ENCODE data around the gene SARS1.

The SARS1 gene

DNA sequence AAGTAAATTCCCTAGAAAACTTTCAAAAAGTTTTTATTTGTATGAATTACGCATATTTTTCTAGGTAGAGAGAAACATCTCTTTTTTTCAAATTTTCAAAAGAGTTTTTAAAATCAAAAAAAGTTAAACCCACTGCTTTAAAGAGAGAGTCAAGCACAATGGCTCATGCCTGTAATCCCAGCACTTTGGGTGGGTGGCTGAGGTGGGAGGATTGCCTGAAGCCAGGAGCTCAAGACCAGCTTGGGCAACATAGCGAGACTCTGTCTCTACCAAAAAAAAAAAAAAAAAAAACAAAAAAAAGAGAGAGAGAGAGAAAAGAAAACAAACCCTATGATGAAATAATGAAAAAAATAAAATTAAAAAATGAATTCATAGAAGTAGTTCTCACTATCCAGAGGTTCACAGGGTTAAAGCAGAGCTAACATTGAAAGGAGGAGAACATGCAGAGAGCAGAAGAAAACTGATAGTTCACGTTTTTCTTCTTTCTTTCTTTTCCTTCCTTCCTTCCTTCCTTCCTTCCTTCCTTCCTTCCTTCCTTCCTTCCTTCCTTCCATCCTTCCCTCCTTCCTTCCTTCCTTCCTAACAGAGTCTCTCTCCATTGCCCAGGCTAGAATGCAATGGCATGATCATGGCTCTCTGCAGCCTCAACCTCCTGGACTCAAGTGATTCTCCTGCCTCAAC lies 30.5 kb upstream of the SARS1 start:
- Histone ChIP-seq H3K27me3 (no peaks in the 10 kb centered on the region), H3K4me3 (no peak overlapping the region), H3K9me3 (no peaks in the 10 kb centered on the region), H3K4me1 (no peaks in the 10 kb centered on the region), H3K4me2 (no peak overlapping the region), H3K9ac (no peak overlapping the region), H4K20me1 (no peaks in the 10 kb centered on the region), H3K36me3 (no peaks in the 10 kb centered on the region), H3K27ac (no peak overlapping the region)
- TF ChIP-seq Cebpa-rat (IDR thresholded peaks at IDR 0.05), result no peak

DNA sequence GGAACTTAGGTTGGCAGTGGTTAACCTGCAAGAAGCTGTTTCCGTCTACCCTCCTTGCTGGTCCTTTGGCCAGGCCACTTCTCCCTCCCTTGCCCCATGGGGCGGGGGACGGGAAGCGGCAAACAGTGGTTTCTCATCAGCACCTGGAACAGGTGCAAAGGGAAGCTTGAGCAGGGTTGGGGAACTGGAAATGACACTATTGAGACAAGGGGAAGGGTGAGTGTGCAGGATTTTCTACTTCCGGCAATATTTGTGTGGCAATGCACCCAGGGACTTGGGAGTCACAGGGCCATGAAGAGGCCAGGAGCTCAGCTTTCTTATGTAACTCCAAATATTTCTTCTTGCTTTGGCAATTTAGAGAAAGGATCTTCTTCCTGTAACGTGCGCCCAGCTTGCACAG lies 29.0 kb upstream of the SARS1 start:
- Histone ChIP-seq H3K9ac (no peak overlapping the region), H3K4me1 (no peaks in the 10 kb centered on the region), H3K36me3 (no peaks in the 10 kb centered on the region), H3K27ac (no peak overlapping the region), H3K4me3 (no peak overlapping the region), H3K4me2 (no peak overlapping the region), H3K9me3 (no peaks in the 10 kb centered on the region), H4K20me1 (no peaks in the 10 kb centered on the region), H3K27me3 (no peaks in the 10 kb centered on the region)
- no peak for TF ChIP-seq Cebpa-rat (IDR thresholded peaks at IDR 0.05)

DNA sequence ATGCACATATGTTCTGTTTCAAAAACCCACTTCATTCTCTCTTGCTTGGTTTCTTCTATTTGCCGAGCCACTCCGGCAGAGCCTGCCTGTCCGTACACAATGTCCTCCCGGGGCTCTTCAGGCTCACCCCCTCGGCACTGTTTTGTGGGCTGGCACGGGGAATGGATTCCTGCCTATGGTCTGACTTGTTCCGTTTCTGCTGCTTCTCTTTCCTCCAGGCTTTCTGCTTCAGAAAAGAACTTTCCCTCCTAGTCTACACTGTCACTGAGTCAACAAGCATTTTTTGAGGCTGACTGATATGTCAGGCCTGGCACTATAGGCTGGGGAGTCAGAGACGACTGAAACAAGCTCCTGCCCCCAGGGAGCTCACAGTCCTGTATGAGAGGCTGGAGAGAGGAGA lies 28.4 kb upstream of the SARS1 start:
- no peak for TF ChIP-seq Cebpa-rat (IDR thresholded peaks at IDR 0.05)
- Histone ChIP-seq H3K4me3 (no peak overlapping the region), H3K36me3 (no peaks in the 10 kb centered on the region), H3K4me2 (no peak overlapping the region), H3K4me1 (no peaks in the 10 kb centered on the region), H3K9ac (no peak overlapping the region), H3K27ac (no peak overlapping the region), H4K20me1 (no peaks in the 10 kb centered on the region), H3K27me3 (no peaks in the 10 kb centered on the region), H3K9me3 (no peaks in the 10 kb centered on the region)

DNA sequence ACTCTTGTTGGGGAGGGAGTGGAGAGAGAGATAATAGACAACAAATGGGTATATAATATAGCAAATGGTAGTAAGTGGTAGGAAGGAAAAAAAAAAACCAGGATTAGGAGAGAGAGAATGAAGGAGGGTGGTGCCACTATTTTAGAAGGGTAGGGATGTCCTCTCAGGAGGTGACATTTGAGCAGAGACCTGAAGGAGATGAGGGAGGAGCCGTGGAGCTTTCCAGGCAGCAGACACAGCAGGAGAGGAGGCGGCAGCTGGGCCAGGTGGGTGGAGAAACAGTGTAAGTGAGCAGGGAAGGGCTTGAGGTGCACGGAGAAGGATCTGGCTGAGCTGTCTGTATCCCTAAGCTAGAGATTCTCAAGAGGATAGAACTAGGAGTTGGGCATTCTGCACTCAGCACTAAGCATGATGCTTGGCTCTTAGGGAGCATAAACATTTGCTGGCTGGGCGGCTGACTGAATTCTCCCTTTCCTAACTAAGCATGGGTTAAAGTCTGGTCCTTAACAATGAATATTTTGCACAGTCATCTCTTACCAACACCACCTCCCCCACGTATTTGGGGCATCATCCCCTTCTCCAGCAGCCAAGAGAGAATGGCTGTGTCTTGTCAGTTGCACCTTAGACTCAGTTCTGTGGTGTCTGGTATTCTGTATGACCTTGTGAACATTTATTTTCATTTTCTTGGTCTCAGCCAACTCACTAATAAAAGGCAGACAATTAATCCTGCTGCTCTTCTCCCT lies 27.6 kb upstream of the SARS1 start:
- H4K20me1 ChIP-seq, result no peaks in the 10 kb centered on the region
- no peak overlapping the region for H3K27ac ChIP-seq
- no peak overlapping the region for H3K9ac ChIP-seq
- H3K27me3 ChIP-seq, result no peaks in the 10 kb centered on the region
- H3K4me2 ChIP-seq, result no peak overlapping the region
- H3K4me1 ChIP-seq, result no peaks in the 10 kb centered on the region
- TF ChIP-seq Cebpa-rat (IDR thresholded peaks at IDR 0.05), result no peak
- no peak overlapping the region for H3K4me3 ChIP-seq
- no peaks in the 10 kb centered on the region for H3K36me3 ChIP-seq
- no peaks in the 10 kb centered on the region for H3K9me3 ChIP-seq

DNA sequence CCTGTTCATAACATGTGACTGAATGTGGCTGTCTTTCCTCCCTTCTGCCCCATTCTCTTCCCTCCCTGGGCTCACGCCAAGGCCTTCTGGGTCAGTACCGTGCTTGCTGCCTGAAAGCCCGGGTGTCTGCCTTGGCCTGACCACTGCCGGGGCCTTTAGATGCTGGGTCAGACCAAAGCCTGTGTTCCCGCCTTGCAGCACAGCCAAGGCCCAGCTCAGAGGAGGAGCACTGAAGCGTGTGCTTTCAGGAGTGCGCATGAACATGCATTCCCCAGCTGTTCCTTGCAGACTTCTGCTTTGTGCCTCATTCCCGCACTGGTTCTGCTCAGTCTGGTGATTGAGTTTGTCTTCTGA lies 27.0 kb upstream of the SARS1 start:
- no peaks in the 10 kb centered on the region for H3K4me1 ChIP-seq
- H3K9ac ChIP-seq, result no peak overlapping the region
- no peaks in the 10 kb centered on the region for H3K36me3 ChIP-seq
- no peaks in the 10 kb centered on the region for H4K20me1 ChIP-seq
- no peak overlapping the region for H3K27ac ChIP-seq
- no peaks in the 10 kb centered on the region for H3K27me3 ChIP-seq
- no peaks in the 10 kb centered on the region for H3K9me3 ChIP-seq
- no peak overlapping the region for H3K4me2 ChIP-seq
- no peak for TF ChIP-seq Cebpa-rat (IDR thresholded peaks at IDR 0.05)
- H3K4me3 ChIP-seq, result no peak overlapping the region

DNA sequence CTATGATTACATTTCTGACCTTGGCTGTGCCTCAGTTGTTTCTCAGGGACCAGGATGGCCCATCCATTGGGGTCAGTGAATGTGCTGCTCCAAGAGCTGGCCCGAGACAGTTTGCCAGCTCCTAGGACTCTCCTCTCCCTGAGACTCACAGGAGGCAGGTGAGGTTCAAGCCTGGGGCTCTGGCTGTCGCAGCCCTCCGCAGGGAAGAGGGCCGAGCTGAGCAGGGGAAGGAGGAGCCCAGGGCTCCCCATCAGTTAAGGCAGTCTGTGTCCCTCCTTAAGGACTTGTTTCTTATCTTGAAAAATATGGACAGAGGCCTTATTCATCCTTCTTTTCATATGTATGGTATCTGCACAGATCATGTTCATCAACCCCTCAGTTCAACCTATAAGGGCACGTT lies 26.6 kb upstream of the SARS1 start:
- Histone ChIP-seq H3K27ac (no peak overlapping the region), H3K9ac (no peak overlapping the region)

DNA sequence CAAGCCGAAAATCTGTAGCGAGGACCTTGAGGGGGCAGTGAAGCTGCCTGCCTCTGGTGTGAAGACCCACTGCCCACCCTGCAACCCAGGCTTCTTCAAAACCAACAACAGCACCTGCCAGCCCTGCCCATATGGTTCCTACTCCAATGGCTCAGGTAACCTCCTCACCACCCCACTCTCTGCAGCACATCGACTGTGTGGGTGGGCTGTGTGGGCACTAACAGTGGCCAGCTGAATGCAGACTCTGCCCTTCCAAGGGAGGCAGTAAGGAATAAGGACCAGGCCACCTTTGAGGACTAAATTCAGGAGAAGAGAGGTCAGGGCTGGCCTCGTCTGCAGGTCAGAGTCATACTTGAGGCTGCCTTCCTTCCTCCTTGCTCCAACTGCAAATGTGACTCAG lies 25.5 kb upstream of the SARS1 start:
- Histone ChIP-seq H3K4me1 (no peaks in the 10 kb centered on the region), H3K9me3 (no peaks in the 10 kb centered on the region), H3K36me3 (no peaks in the 10 kb centered on the region), H3K9ac (no peak overlapping the region), H3K27me3 (no peaks in the 10 kb centered on the region), H4K20me1 (no peaks in the 10 kb centered on the region), H3K27ac (no peak overlapping the region), H3K4me2 (no peak overlapping the region), H3K4me3 (no peak overlapping the region)
- TF ChIP-seq Cebpa-rat (IDR thresholded peaks at IDR 0.05), result no peak

More for the DNA sequence above, 26.6 kb upstream of the SARS1 start:
- no peak for TF ChIP-seq Cebpa-rat (IDR thresholded peaks at IDR 0.05)
- Histone ChIP-seq H3K36me3 (no peaks in the 10 kb centered on the region), H3K27me3 (no peaks in the 10 kb centered on the region), H3K4me1 (no peaks in the 10 kb centered on the region), H4K20me1 (no peaks in the 10 kb centered on the region), H3K4me3 (no peak overlapping the region), H3K4me2 (no peak overlapping the region), H3K9me3 (no peaks in the 10 kb centered on the region)

DNA sequence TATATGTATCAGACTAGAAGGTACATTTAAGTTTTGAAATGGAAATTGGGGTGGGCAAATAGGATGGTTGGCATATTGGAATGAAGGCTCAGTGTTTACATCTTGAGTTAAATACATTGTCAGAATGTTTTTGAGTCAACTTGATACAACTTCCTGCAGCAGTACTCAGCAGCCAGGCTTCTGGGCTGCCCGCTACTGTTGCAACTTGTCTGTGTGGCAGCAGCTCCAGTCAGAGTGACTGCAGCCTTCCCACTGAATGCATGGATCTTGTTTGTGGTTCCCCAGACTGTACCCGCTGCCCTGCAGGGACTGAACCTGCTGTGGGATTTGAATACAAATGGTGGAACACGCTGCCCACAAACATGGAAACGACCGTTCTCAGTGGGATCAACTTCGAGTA lies 24.9 kb upstream of the SARS1 start:
- Histone ChIP-seq H3K36me3 (no peaks in the 10 kb centered on the region), H3K4me3 (no peak overlapping the region), H3K4me2 (no peak overlapping the region), H3K27me3 (no peaks in the 10 kb centered on the region), H3K27ac (no peak overlapping the region), H3K4me1 (peaks cover 4% of the 10 kb centered on the region), H4K20me1 (no peaks in the 10 kb centered on the region), H3K9ac (no peak overlapping the region), H3K9me3 (no peaks in the 10 kb centered on the region)
- TF ChIP-seq Cebpa-rat (IDR thresholded peaks at IDR 0.05), result no peak

DNA sequence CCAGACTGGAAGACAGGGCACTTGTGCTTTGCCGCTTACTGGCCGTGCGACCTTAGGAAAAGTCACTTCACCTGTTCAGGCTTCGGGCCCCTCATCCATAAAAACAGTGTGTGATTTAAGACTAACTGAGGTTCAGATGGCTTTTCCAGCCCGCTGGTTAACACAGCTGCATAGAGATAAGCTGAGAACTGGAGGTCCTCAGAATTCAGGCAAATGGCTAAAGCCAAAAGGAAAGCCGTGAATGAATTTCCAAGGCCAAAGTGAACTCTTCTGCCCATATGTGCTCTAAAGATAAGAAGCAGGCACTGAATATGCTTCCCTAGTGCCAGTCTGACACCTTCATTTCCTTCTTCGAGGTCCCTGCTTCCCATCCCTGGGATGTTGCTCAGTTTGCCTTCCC lies 23.5 kb upstream of the SARS1 start:
- Histone ChIP-seq H3K4me3 (no peak overlapping the region), H3K27ac (no peak overlapping the region), H3K9me3 (no peaks in the 10 kb centered on the region), H3K36me3 (no peaks in the 10 kb centered on the region), H3K4me1 (peaks cover 9% of the 10 kb centered on the region), H3K9ac (no peak overlapping the region), H3K27me3 (no peaks in the 10 kb centered on the region), H3K4me2 (no peak overlapping the region), H4K20me1 (no peaks in the 10 kb centered on the region)
- TF ChIP-seq Cebpa-rat (IDR thresholded peaks at IDR 0.05), result no peak

DNA sequence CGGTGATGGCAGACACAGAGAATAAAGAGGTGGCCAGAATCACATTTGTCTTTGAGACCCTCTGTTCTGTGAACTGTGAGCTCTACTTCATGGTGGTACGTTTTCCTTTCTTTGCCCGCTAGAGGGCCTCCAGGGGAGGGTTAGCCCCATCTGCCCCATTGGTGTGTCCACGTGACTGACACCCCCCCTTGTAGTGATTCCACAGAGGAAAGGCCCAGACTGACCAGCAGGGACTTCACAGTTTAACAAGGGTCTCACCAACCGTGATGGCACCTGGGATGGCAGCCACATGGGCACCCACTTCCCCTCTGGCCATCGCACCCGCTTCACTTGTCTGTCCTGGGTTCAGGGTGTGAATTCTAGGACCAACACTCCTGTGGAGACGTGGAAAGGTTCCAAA lies 22.3 kb upstream of the SARS1 start:
- H3K27me3 ChIP-seq, result no peaks in the 10 kb centered on the region
- no peaks in the 10 kb centered on the region for H4K20me1 ChIP-seq
- TF ChIP-seq Cebpa-rat (IDR thresholded peaks at IDR 0.05), result no peak
- no peak overlapping the region for H3K27ac ChIP-seq
- H3K4me2 ChIP-seq, result no peak overlapping the region
- H3K9ac ChIP-seq, result no peak overlapping the region
- H3K4me3 ChIP-seq, result no peak overlapping the region
- H3K4me1 ChIP-seq, result peaks cover 9% of the 10 kb centered on the region
- no peaks in the 10 kb centered on the region for H3K36me3 ChIP-seq
- no peaks in the 10 kb centered on the region for H3K9me3 ChIP-seq

All from BLaER1 (cell line).